ENCODE data around the gene SPRED3.
A peak's percentile ranks its signal among the peaks of the same experiment; 100 is the strongest.
"Not testable (repeated sequence)": the region's sequence is repeated elsewhere in the genome, so short reads cannot be mapped to it uniquely, and the experiment has no call there.

Gene SPRED3

GRCh38 chr19:38392707-38393308 lies 4.3 kb downstream of the SPRED3 start:
- no peak for DNase-seq

- DNase-seq = peak; percentile 17
Observed at GRCh38 chr19:38394488-38394887, 6.0 kb downstream of the SPRED3 start.

GRCh38 chr19:38395381-38396114 lies 7.1 kb downstream of the SPRED3 start:
- no peak for DNase-seq

- no peak for DNase-seq
Observed at GRCh38 chr19:38399081-38399480, 10.6 kb downstream of the SPRED3 start.

- DNase-seq = no peak
Observed at GRCh38 chr19:38399537-38399936, 11.0 kb downstream of the SPRED3 start.

GRCh38 chr19:38400361-38400760 lies 11.9 kb downstream of the SPRED3 start:
- no peak for DNase-seq

- DNase-seq = no peak
Observed at GRCh38 chr19:38401148-38401547, 12.7 kb downstream of the SPRED3 start.

GRCh38 chr19:38402623-38402966 lies 14.1 kb downstream of the SPRED3 start:
- DNase-seq = no peak

- DNase-seq = peak; percentile 96
Observed at GRCh38 chr19:38402967-38403674, 14.6 kb downstream of the SPRED3 start, which contains the start of gene FAM98C. Gene FAM98C, plus strand, starts transcription at chr19:38403093. Its CDS starts 61 bp downstream, at chr19:38403154.

GRCh38 chr19:38404858-38405257 lies 16.4 kb downstream of the SPRED3 start:
- no peak for DNase-seq

- DNase-seq = no peak
Observed at GRCh38 chr19:38405276-38405675, 16.8 kb downstream of the SPRED3 start.

- no peak for DNase-seq
Observed at GRCh38 chr19:38409631-38410133, 21.2 kb downstream of the SPRED3 start.

- DNase-seq = not testable (repeated sequence)
Observed at GRCh38 chr19:38410407-38410806, 21.9 kb downstream of the SPRED3 start.

- DNase-seq = no peak
Observed at GRCh38 chr19:38411041-38411712, 22.7 kb downstream of the SPRED3 start.

GRCh38 chr19:38411898-38412297 lies 23.4 kb downstream of the SPRED3 start:
- not testable (repeated sequence) for DNase-seq

GRCh38 chr19:38412491-38412890 lies 24.0 kb downstream of the SPRED3 start:
- no peak for DNase-seq

GRCh38 chr19:38412961-38413360 lies 24.5 kb downstream of the SPRED3 start:
- DNase-seq = no peak

GRCh38 chr19:38413416-38413815 lies 24.9 kb downstream of the SPRED3 start:
- DNase-seq = no peak

- no peak for DNase-seq
Observed at GRCh38 chr19:38417146-38417543, 28.6 kb downstream of the SPRED3 start.

- DNase-seq = peak; percentile 84
Observed at GRCh38 chr19:38417544-38418506, 29.3 kb downstream of the SPRED3 start.

- DNase-seq = no peak
Observed at GRCh38 chr19:38420935-38421334, 32.4 kb downstream of the SPRED3 start.

GRCh38 chr19:38421856-38422255 lies 33.4 kb downstream of the SPRED3 start:
- no peak for DNase-seq

Data from RPMI8226 (cell line).